Measurements from ENCODE around the gene HIVEP3.

DNA sequence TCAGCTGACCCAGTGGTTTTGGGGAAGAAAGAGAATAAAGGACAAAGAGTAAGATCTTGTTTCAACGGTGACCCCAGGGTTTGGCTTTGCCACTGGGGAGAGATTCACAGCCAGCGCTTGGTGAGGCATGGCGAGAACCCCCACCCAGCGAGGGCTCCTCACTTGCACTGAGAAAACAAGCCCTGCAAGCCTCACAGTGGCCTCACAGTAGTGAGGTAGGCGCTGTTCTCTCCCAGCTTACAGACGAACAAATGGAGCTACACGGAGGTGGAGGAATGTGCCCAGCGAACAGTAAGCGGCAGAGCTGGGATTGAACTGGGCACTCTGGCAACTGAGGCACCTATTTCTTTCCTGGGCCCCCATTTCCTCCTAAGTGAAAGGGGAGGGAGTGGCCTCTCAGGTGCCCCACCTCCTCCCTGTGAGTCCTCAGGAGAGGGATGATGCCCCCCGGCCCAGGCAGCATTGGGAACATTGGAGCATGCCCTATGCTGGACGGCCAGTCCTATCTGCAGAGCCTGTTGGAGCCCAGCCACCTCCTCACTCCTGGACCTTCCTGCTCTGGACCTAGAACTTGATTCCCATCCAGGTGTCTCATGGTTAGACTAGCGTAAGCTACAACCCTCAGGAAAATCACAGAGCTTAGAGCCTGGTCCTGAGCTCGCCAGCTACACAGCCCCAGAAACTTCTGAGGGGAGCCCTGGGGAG, 360.8 kb downstream of the HIVEP3 start:
- TF ChIP-seq TAF1 (IDR thresholded peaks at IDR 0.05; ENCODE audit: low read depth, low read length) (no peak), POLR2AphosphoS5 (IDR thresholded peaks at IDR 0.05; ENCODE audit: low read depth, low read length) (no peak), POLR2A (IDR thresholded peaks at IDR 0.05; ENCODE audit: low read depth, low read length) (no peak), SPI1 (IDR thresholded peaks at IDR 0.05; ENCODE audit: low read depth, low read length) (no peak), POU2F2 (IDR thresholded peaks at IDR 0.05; ENCODE audit: low read depth, low read length) (no peak)

Measured in GM12891 (cell line).